Measurements from ENCODE around the gene ZSCAN9.

ZSCAN9 gene

GRCh38 chr6:28224131-28225055 is 682 bp upstream of the ZSCAN9 start:
- no peak for DNase-seq

GRCh38 chr6:28226460-28226859 is 1.4 kb downstream of the ZSCAN9 start:
- DNase-seq: no peak

GRCh38 chr6:28232785-28233184 is 7.7 kb downstream of the ZSCAN9 start:
- no peak for DNase-seq

GRCh38 chr6:28235912-28236452 is 10.9 kb downstream of the ZSCAN9 start:
- no peak for DNase-seq

- DNase-seq: no peak
These were observed 14.6 kb downstream of the ZSCAN9 start for GRCh38 chr6:28239636-28240035.

GRCh38 chr6:28240471-28240870 is 15.4 kb downstream of the ZSCAN9 start:
- DNase-seq: no peak

GRCh38 chr6:28243946-28244345 is 18.9 kb downstream of the ZSCAN9 start:
- no peak for DNase-seq

- DNase-seq: no peak
These were observed 20.3 kb downstream of the ZSCAN9 start for GRCh38 chr6:28245206-28245941.

GRCh38 chr6:28248916-28249315 is 23.8 kb downstream of the ZSCAN9 start:
- no peak for DNase-seq

GRCh38 chr6:28250747-28251146 is 25.7 kb downstream of the ZSCAN9 start:
- DNase-seq: no peak

- peak; percentile 61 for DNase-seq
These were observed 26.6 kb downstream of the ZSCAN9 start for GRCh38 chr6:28251661-28252008.

GRCh38 chr6:28252009-28252975 is 27.2 kb downstream of the ZSCAN9 start, which contains the start of gene ZKSCAN4:
TSS of gene ZKSCAN4 (minus strand) at chr6:28252269. CDS start at chr6:28251980, 289 bp downstream.
- peak; percentile 88 for DNase-seq

GRCh38 chr6:28254121-28254519 is 29.0 kb downstream of the ZSCAN9 start:
- no peak for DNase-seq

- no peak for DNase-seq
These were observed 32.0 kb downstream of the ZSCAN9 start for GRCh38 chr6:28257042-28257441.

- no peak for DNase-seq
These were observed 34.1 kb downstream of the ZSCAN9 start, which contains the start of gene NKAPL for GRCh38 chr6:28258877-28259777. TSS of gene NKAPL (plus strand) at chr6:28259297. CDS start at chr6:28259372, 75 bp downstream.

GRCh38 chr6:28263922-28264321 is 38.8 kb downstream of the ZSCAN9 start:
- DNase-seq: no peak

GRCh38 chr6:28264834-28265401 is 39.8 kb downstream of the ZSCAN9 start:
- DNase-seq: no peak

- DNase-seq: no peak
These were observed 41.5 kb downstream of the ZSCAN9 start for GRCh38 chr6:28266563-28266961.

- DNase-seq: peak; percentile 95
These were observed 42.1 kb downstream of the ZSCAN9 start, which contains the start of gene ZSCAN26 for GRCh38 chr6:28266962-28267694. TSS of gene ZSCAN26 (plus strand) at chr6:28267143. CDS start at chr6:28271920, 4,777 bp downstream.

- DNase-seq: no peak
These were observed 42.6 kb downstream of the ZSCAN9 start for GRCh38 chr6:28267695-28268059.

All from islet precursor cell (in vitro differentiated cells).